GM23248 (cell line): ENCODE data around the gene GALNT2. TPM values are rescaled to one million over a fixed set of nuclear protein-coding genes. Genes with fewer than 3 reads are reported as not detected.

ENCODE experiments used
- DNase-seq: peaks from one replicate; pipeline ENCODE4 v3.0.0-alpha.2; 2015
- H2AFZ ChIP-seq: fragments of 200-600 bp; sonication (generic); 2 replicates; pipeline ENCODE4 v1.6.1; 2016; ENCODE audit warnings: antibody characterized with exemption
- H3F3A ChIP-seq: fragments of 200-600 bp; sonication (generic); 2 replicates; pipeline ENCODE4 v1.6.1; 2016; ENCODE audit warnings: mild to moderate bottlenecking, antibody characterized with exemption, mixed run types; ENCODE audit not compliant: insufficient read depth
- H3K27ac ChIP-seq: fragments of 200-600 bp; sonication (generic); 2 replicates; pipeline ENCODE4 v1.5.1; 2016; ENCODE audit warnings: mild to moderate bottlenecking
- H3K27me3 ChIP-seq: fragments of 200-600 bp; sonication (generic); replicated peaks from 2 replicates; pipeline ENCODE4 v1.6.1; 2016; ENCODE audit warnings: mild to moderate bottlenecking; ENCODE audit not compliant: insufficient read depth
- H3K36me3 ChIP-seq: fragments of 200-600 bp; sonication (generic); 2 replicates; pipeline ENCODE4 v1.6.1; 2016; ENCODE audit warnings: low read depth, mild to moderate bottlenecking
- H3K4me1 ChIP-seq: fragments of 200-600 bp; sonication (generic); 2 replicates; pipeline ENCODE4 v1.6.1; 2016; ENCODE audit warnings: mild to moderate bottlenecking; ENCODE audit not compliant: insufficient read depth
- H3K4me2 ChIP-seq: fragments of 200-600 bp; sonication (generic); one replicate; pipeline ENCODE4 v1.6.1; 2016; ENCODE audit warnings: mild to moderate bottlenecking; ENCODE audit not compliant: unreplicated experiment
- H3K4me3 ChIP-seq: fragments of 200-600 bp; sonication (generic); 2 replicates; pipeline ENCODE4 v1.5.1; 2016; ENCODE audit warnings: mild to moderate bottlenecking
- H3K79me2 ChIP-seq: fragments of 200-600 bp; sonication (generic); 2 replicates; pipeline ENCODE4 v1.6.1; 2016; ENCODE audit warnings: mild to moderate bottlenecking; ENCODE audit not compliant: insufficient read depth
- H3K9ac ChIP-seq: fragments of 200-600 bp; sonication (generic); 2 replicates; pipeline ENCODE4 v1.6.1; 2016; ENCODE audit warnings: mild to moderate bottlenecking
- H3K9me2 ChIP-seq: fragments of 200-600 bp; sonication (generic); 2 replicates; pipeline ENCODE4 v1.6.1; 2016; ENCODE audit warnings: mixed run types, mild to moderate bottlenecking, moderate library complexity; ENCODE audit not compliant: insufficient read depth
- H3K9me3 ChIP-seq: fragments of 200-600 bp; sonication (generic); one replicate; pipeline ENCODE4 v1.6.1; 2017; ENCODE audit warnings: low read depth
- H4K20me1 ChIP-seq: fragments of 200-600 bp; sonication (generic); 2 replicates; pipeline ENCODE4 v1.6.0; 2016; ENCODE audit not compliant: insufficient read depth
- EZH2 ChIP-seq: fragments of 200-600 bp; sonication (generic); IDR thresholded peaks from 2 replicates; pipeline ENCODE4 v1.6.1; 2018; ENCODE audit warnings: antibody characterized with exemption, mild to moderate bottlenecking; ENCODE audit not compliant: insufficient read depth, poor library complexity, severe bottlenecking
- EZH2phosphoT487 ChIP-seq: fragments of 200-600 bp; sonication (generic); IDR thresholded peaks from 2 replicates; pipeline ENCODE4 v1.6.1; 2018; ENCODE audit warnings: antibody characterized with exemption, moderate library complexity, mild to moderate bottlenecking, low read depth; ENCODE audit not compliant: insufficient read depth
- WGBS, 2 experiments: methylation state at CpG; one replicate each; pipeline ENCODE4 v1.1.6; 2015 to 2017; ENCODE audit warnings: low lambda C conversion rate in 2 of 2, low coverage in 1 of 2; ENCODE audit errors: missing lambda C conversion rate in 2 of 2; 5-methylcytosine and 5-hydroxymethylcytosine counted together
- in situ Hi-C: fragments of 300-500 bp; cut with MboI; formaldehyde crosslinking; loops from 2 replicates; pipeline ENCODE4 v1.15.0; 2020
- polyA plus RNA-seq: library from polyadenylated mRNA; unstranded; fragments of >200 nt; fragmentation: Nextera tagmentation; extraction: Ambion mirVana; gene quantifications from 2 replicates; pipeline ENCODE4 v1.2.1, GENCODE V29; 2016
- total RNA-seq: library from RNA; depleted of rRNA; stranded (reverse); fragments of >200 nt; shearing (Covaris generic); gene quantifications from 2 replicates; pipeline ENCODE4 v1.2.3, GENCODE V29; 2014

Gene GALNT2
- total and polyA plus RNA-seq, 2 experiments from 2014 or later: 111 to 124 TPM

- H4K20me1 ChIP-seq: no peaks in the 10 kb centered on the region; the same call in 1 of the 2 replicates
- H3K79me2 ChIP-seq: peaks cover 100% of the 10 kb centered on the region
Measured at GRCh38 chr1:230157420-230158390, 90.7 kb downstream of the GALNT2 start.

DNA sequence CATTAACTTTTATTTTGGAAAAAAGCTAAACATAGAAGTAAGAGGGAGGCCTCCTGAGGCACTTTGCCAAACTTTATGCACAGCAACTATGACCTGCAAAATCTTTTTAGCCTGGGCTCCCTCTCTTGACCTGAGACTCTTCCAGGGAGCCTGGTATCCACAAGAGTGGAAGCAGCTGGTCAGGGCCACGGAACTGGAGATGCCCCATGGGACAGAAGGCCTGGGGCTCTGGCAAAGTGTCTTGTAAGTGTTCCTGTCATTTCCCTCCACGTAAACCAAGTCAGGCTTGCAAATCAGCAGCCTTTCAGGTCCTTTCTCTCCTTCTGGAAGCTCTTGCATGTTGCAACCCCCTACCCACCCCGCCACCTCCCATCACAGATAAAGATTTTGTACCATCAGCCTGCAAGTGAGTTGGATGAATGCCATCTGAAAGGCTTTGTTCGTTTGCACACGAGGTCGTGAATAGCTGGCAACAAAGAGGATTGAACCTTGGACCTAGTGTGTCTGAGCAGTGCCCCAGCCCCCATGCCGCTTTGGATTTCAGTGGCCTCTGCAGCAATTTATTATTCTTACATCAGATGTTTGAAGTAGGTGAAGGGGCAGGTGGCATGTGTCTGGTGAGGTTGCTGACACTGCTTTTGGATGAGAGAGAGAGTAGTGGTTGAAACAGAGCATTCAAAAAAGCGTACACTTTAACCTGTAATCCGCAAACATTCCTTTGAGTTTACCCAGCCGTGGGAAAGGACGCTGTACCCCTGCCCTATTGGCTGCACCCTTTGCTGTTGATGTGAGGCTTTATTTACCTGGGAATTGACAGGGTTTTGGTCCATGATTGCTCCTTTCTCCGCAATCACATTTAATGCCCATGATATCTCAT is 91.6 kb downstream of the GALNT2 start:
- DNase-seq: no peak
- H2AFZ ChIP-seq: no peak overlapping the region
- H3K4me2 ChIP-seq: no peak overlapping the region
- peaks cover 18% of the 10 kb centered on the region for H3F3A ChIP-seq
- no peaks in the 10 kb centered on the region; the same call in 1 of the 2 replicates for H4K20me1 ChIP-seq
- H3K9me3 ChIP-seq: no peaks in the 10 kb centered on the region
- H3K9ac ChIP-seq: no peak overlapping the region
- H3K27me3 ChIP-seq: no peaks in the 10 kb centered on the region
- H3K79me2 ChIP-seq: peaks cover 97% of the 10 kb centered on the region
- H3K4me1 ChIP-seq: peaks cover 28% of the 10 kb centered on the region
- no peaks in the 10 kb centered on the region for H3K36me3 ChIP-seq
- in situ Hi-C loops: no loop called here
- 74 to 76% methylated on average over 12 of the region's 12 CpGs for WGBS, 2 experiments
- TF ChIP-seq EZH2 (no peak), EZH2phosphoT487 (no peak)
- H3K4me3 ChIP-seq: no peak overlapping the region
- no peaks in the 10 kb centered on the region for H3K9me2 ChIP-seq
- H3K27ac ChIP-seq: no peak overlapping the region

More at GRCh38 chr1:230157420-230158390, 90.7 kb downstream of the GALNT2 start:
- no peaks in the 10 kb centered on the region for H3K36me3 ChIP-seq
- TF ChIP-seq EZH2phosphoT487 (no peak), EZH2 (no peak)
- no peak for DNase-seq
- H3K9me3 ChIP-seq: no peaks in the 10 kb centered on the region
- H3K9ac ChIP-seq: no peak overlapping the region
- no peaks in the 10 kb centered on the region for H3K27me3 ChIP-seq
- no peak overlapping the region for H3K27ac ChIP-seq
- in situ Hi-C loops: no loop called here
- WGBS, 2 experiments: 68 to 71% methylated on average over 12 of the region's 12 CpGs
- H3K4me3 ChIP-seq: no peak overlapping the region
- no peak overlapping the region for H3K4me2 ChIP-seq
- no peak overlapping the region for H2AFZ ChIP-seq
- peaks cover 11% of the 10 kb centered on the region; the same call in 1 of the 2 replicates for H3F3A ChIP-seq
- peaks cover 27% of the 10 kb centered on the region for H3K4me1 ChIP-seq
- H3K9me2 ChIP-seq: no peaks in the 10 kb centered on the region

DNA sequence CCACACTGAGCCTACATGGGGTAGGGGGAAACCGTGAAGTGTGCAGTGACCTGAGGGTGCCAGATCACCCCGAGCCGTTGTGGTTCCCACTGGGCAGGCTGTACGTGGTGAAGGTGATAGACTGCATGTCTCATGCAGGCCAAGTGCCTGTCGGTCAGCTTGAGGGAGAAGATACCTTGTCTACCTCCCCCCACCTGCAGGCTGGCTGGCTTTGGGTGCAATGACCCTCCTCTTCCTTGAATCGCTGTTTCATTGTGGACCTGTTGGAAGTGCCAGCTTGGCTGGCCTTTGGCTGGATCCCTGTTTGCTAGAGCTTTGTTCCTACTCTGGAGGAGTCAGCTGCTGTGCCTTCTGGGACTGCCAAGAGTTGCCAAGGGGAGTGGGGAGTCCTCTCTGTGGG is 92.5 kb downstream of the GALNT2 start:
- no peak for TF ChIP-seq EZH2
- no peak for TF ChIP-seq EZH2phosphoT487
- H3K4me1 ChIP-seq: peaks cover 24% of the 10 kb centered on the region
- H3K27ac ChIP-seq: no peak overlapping the region
- H4K20me1 ChIP-seq: no peaks in the 10 kb centered on the region; the same call in 1 of the 2 replicates
- in situ Hi-C loops: no loop called here
- peaks cover 25% of the 10 kb centered on the region for H3F3A ChIP-seq
- no peaks in the 10 kb centered on the region for H3K9me2 ChIP-seq
- no peaks in the 10 kb centered on the region for H3K27me3 ChIP-seq
- peaks cover 97% of the 10 kb centered on the region for H3K79me2 ChIP-seq
- H3K4me3 ChIP-seq: no peak overlapping the region
- no peaks in the 10 kb centered on the region for H3K36me3 ChIP-seq
- no peak overlapping the region for H2AFZ ChIP-seq
- H3K9ac ChIP-seq: no peak overlapping the region
- DNase-seq: no peak
- H3K9me3 ChIP-seq: no peaks in the 10 kb centered on the region
- whole genome bisulfite sequencing, 2 experiments: 91 to 98% methylated on average over 6 of the region's 6 CpGs
- no peak overlapping the region for H3K4me2 ChIP-seq

- peak; percentile 43 for DNase-seq
- Histone ChIP-seq H4K20me1 (no peaks in the 10 kb centered on the region; the same call in 1 of the 2 replicates), H3K9me3 (no peaks in the 10 kb centered on the region), H3K4me2 (no peak overlapping the region), H3K9me2 (no peaks in the 10 kb centered on the region), H3K4me3 (no peak overlapping the region), H3K9ac (no peak overlapping the region), H3K4me1 (peaks cover 23% of the 10 kb centered on the region), H2AFZ (no peak overlapping the region), H3K27me3 (no peaks in the 10 kb centered on the region), H3K79me2 (peaks cover 97% of the 10 kb centered on the region), H3K27ac (no peak overlapping the region), H3K36me3 (no peaks in the 10 kb centered on the region), H3F3A (peaks cover 33% of the 10 kb centered on the region)
- in situ Hi-C loops: no loop called here
- 82 to 83% methylated on average over 8 of the region's 8 CpGs for WGBS, 2 experiments
- no peak for TF ChIP-seq EZH2
- no peak for TF ChIP-seq EZH2phosphoT487
Measured at GRCh38 chr1:230160957-230161771, 94.1 kb downstream of the GALNT2 start.
